CD14-positive monocyte (primary cell): ENCODE data around the gene PSMB10. TPM values are rescaled to one million over a fixed set of nuclear protein-coding genes. Genes with fewer than 3 reads are reported as not detected.

Source experiments
- DNase-seq, 3 donors: peaks; one replicate each; pipeline ENCODE4 v3.0.0-alpha.2; 2011 to 2022
- H2AFZ ChIP-seq: 2 replicates; pipeline ENCODE4 v1.6.0; 2012; ENCODE audit warnings: mild to moderate bottlenecking, low read depth, low read length, inconsistent platforms; ENCODE audit not compliant: insufficient read depth, poor library complexity, severe bottlenecking
- H3K27ac ChIP-seq, 2 donors: 1 replicate in 1 of 2; 2 replicates in 1 of 2; pipeline ENCODE4 v1.5.1; 2012 to 2013; ENCODE audit warnings: low read length in 2 of 2, control low read depth in 1 of 2, inconsistent platforms in 1 of 2, low read depth in 1 of 2, mild to moderate bottlenecking in 1 of 2
- H3K27me3 ChIP-seq, 2 donors: one replicate each; pipeline versions ENCODE4 v1.6.0 to v1.6.1; 2011 to 2013; ENCODE audit warnings: low read length in 2 of 2; ENCODE audit not compliant: control insufficient read depth in 2 of 2, insufficient read depth in 2 of 2
- H3K36me3 ChIP-seq, 2 donors: replicated peaks in 1 of 2; 1 replicate in 1 of 2; 2 replicates in 1 of 2; pipeline versions ENCODE4 v1.5.1 to v1.6.1; 2012 to 2013; ENCODE audit warnings: low read length in 2 of 2, control low read depth in 1 of 2, inconsistent platforms in 1 of 2, mild to moderate bottlenecking in 1 of 2; ENCODE audit not compliant: insufficient read depth in 2 of 2, control insufficient read depth in 1 of 2
- H3K4me1 ChIP-seq, 2 donors: 1 replicate in 1 of 2; 2 replicates in 1 of 2; pipeline versions ENCODE4 v1.5.1 to v1.6.1; 2012 to 2013; ENCODE audit warnings: low read length in 2 of 2, control low read depth in 1 of 2, inconsistent platforms in 1 of 2, mild to moderate bottlenecking in 1 of 2, moderate library complexity in 1 of 2; ENCODE audit not compliant: insufficient read depth in 2 of 2, control insufficient read depth in 1 of 2
- H3K4me2 ChIP-seq: replicated peaks from 2 replicates; pipeline ENCODE3; 2012; ENCODE audit warnings: low read length, moderate library complexity, mild to moderate bottlenecking; ENCODE audit not compliant: poor library complexity, severe bottlenecking; ENCODE audit errors: extremely low read depth
- H3K4me3 ChIP-seq, 3 experiments: fragments of 200-600 bp in 1 of 3; sonication (generic) in 1 of 3; replicated peaks in 1 of 3; 1 replicate in 2 of 3; 2 replicates in 1 of 3; pipeline ENCODE4 v1.5.1; 2011 to 2013; ENCODE audit warnings: low read length in 3 of 3, mild to moderate bottlenecking in 3 of 3, control low read depth in 2 of 3, low read depth in 2 of 3, inconsistent platforms in 1 of 3, moderate library complexity in 1 of 3
- H3K79me2 ChIP-seq: 2 replicates; pipeline ENCODE4 v1.6.0; 2012; ENCODE audit warnings: mild to moderate bottlenecking, control low read depth, inconsistent platforms, low read length, moderate library complexity; ENCODE audit not compliant: insufficient read depth
- H3K9ac ChIP-seq: 2 replicates; pipeline ENCODE4 v1.6.0; 2017; ENCODE audit warnings: low read length, mild to moderate bottlenecking; ENCODE audit not compliant: insufficient read depth, poor library complexity, severe bottlenecking
- H3K9me3 ChIP-seq, 2 donors: replicated peaks in 1 of 2; 1 replicate in 1 of 2; 2 replicates in 1 of 2; pipeline versions ENCODE4 v1.5.1 to v1.6.1; 2012 to 2013; ENCODE audit warnings: low read length in 2 of 2, control low read depth in 1 of 2; ENCODE audit not compliant: control insufficient read depth in 1 of 2, insufficient read depth in 1 of 2
- H4K20me1 ChIP-seq: 2 replicates; pipeline ENCODE4 v1.6.0; 2012; ENCODE audit warnings: mild to moderate bottlenecking, low read length, control low read depth, moderate library complexity; ENCODE audit not compliant: insufficient read depth
- H3K27ac Mint-ChIP-seq, 7 donors: one replicate each; pipeline ENCODE4 v1.8.0; 2020; ENCODE audit warnings: mild to moderate bottlenecking in 7 of 7, mixed read lengths in 7 of 7, moderate library complexity in 6 of 7, inconsistent platforms in 2 of 7
- H3K27me3 Mint-ChIP-seq, 3 donors: one replicate each; pipeline ENCODE4 v1.8.0; 2021 to 2022; ENCODE audit warnings: low read depth in 3 of 3, mild to moderate bottlenecking in 3 of 3, mixed read lengths in 3 of 3, moderate library complexity in 3 of 3, inconsistent platforms in 1 of 3
- H3K36me3 Mint-ChIP-seq, 2 donors: one replicate each; pipeline ENCODE4 v1.8.0; 2020; ENCODE audit warnings: mixed read lengths in 2 of 2, inconsistent platforms in 1 of 2, mild to moderate bottlenecking in 1 of 2
- H3K4me1 Mint-ChIP-seq: one replicate; pipeline ENCODE4 v1.8.0; 2020; ENCODE audit warnings: mild to moderate bottlenecking, mixed read lengths
- H3K4me3 Mint-ChIP-seq, 2 donors: one replicate each; pipeline ENCODE4 v1.8.0; 2020; ENCODE audit warnings: mild to moderate bottlenecking in 2 of 2, mixed read lengths in 2 of 2, moderate library complexity in 1 of 2
- H3K9me3 Mint-ChIP-seq, 7 donors: one replicate each; pipeline ENCODE4 v1.8.0; 2020 to 2022; ENCODE audit warnings: mixed read lengths in 7 of 7, mild to moderate bottlenecking in 6 of 7, moderate library complexity in 6 of 7, inconsistent platforms in 2 of 7
- WGBS: methylation state at CpG from one replicate; pipeline ENCODE4 v1.1.5; 2013; ENCODE audit warnings: missing lambda C conversion rate; ENCODE audit not compliant: insufficient coverage; 5-methylcytosine and 5-hydroxymethylcytosine counted together
- intact Hi-C, 2 donors: fragments of 100-400 bp; cut with micrococcal nuclease; formaldehyde crosslinking; loops; one replicate each; pipeline versions ENCODE4 v1.15.0 to v1.15.1; 2023
- polyA plus RNA-seq, 3 donors: library from polyadenylated mRNA; depleted of rRNA in 1 of 3; unstranded in 2 of 3; stranded (reverse) in 1 of 3; fragments of 300-500 nt in 2 of 3; fragments of >200 nt in 1 of 3; fragmentation: Illumina TruSeq in 2 of 3; gene quantifications; 1 replicate in 2 of 3; 2 replicates in 1 of 3; pipeline ENCODE4 v1.2.3, GENCODE V29; 2012 to 2021
- TF ChIP-seq, protein P1 (sequence below): fragments of 200-600 bp; IDR thresholded peaks from one replicate; pipeline ENCODE4 v1.8.0; 2022; ENCODE audit warnings: antibody characterized with exemption, mild to moderate bottlenecking

Gene PSMB10
- polyA plus RNA-seq, 3 donors, result 158 to 798 (median 609) TPM

DNA sequence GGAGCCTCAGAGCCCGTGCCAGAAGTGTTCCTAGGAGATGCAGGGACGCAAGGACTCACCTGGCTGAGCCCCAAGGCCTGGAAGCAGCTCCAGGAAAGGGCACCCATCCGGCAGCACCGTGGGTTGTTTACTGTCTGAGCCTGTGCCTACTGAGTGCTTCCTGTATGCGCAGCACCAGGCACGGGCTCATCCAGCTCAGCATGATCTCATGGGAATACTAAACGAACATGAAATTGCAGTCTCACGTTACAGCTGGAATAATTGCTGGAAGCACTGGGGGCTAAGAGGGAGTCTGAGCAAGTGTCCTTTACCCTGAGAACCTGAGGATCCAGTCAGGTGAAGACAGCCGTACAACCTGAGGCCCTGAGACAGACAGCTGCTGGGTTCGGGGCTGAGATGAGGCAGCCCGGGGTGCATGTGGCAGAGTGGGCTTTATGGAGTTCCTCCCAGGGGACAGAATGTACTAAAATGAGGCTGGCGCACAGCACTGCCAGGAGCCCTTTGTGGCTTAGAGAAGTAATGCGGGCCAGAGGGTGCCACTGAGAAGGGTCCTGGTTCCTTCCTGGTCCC is 10.4 kb downstream of the PSMB10 start:
- H3K79me2 ChIP-seq, result peaks cover 4% of the 10 kb centered on the region
- WGBS, result 80% methylated on average over 13 of the region's 13 CpGs
- TF ChIP-seq, protein P1, sequence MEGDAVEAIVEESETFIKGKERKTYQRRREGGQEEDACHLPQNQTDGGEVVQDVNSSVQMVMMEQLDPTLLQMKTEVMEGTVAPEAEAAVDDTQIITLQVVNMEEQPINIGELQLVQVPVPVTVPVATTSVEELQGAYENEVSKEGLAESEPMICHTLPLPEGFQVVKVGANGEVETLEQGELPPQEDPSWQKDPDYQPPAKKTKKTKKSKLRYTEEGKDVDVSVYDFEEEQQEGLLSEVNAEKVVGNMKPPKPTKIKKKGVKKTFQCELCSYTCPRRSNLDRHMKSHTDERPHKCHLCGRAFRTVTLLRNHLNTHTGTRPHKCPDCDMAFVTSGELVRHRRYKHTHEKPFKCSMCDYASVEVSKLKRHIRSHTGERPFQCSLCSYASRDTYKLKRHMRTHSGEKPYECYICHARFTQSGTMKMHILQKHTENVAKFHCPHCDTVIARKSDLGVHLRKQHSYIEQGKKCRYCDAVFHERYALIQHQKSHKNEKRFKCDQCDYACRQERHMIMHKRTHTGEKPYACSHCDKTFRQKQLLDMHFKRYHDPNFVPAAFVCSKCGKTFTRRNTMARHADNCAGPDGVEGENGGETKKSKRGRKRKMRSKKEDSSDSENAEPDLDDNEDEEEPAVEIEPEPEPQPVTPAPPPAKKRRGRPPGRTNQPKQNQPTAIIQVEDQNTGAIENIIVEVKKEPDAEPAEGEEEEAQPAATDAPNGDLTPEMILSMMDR, result no peak

DNA sequence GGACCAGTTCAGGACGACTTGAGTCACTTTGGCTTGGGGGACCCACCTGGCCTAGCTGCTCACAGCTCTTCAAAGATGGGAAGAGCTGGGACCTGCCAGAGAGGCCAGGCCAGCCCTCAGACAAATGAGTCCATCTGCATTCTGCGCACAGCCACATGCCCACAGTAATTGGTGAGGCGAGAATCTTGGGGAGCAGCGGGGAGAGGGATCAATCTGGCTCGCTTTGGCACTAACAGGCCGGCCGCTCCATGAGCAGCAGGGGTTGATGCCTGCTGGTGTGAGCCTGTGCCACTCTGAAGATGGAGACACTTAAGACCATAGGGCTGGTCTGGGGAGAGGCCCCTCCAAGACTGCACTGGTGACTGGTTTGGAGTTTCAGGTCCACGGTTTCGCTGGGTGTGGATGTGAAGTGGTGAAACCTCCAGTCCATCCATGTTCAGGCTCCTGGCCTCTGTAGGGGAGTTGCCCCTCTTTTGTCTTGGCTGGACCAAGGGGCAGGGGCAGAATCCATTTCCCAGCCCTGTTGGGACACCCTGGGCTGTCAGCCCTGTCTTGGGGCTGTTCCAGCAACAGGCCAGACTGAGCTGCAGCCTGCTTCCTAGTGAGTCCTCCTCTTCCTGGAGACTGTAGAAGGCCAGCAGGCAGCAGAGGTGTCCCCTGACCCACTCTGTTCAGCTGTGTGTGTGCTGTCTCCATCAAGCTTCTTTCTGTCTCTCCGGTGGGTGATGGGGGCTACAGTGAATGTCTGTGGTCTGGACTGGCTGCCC is 12.3 kb downstream of the PSMB10 start:
- Histone ChIP-seq H3K9ac (no peak overlapping the region), H3K36me3 (peaks cover 44 to 81% of the 10 kb centered on the region in 2 donors), H3K4me3 (no peak overlapping the region), H3K4me1 (no peaks in the 10 kb centered on the region), H2AFZ (no peak overlapping the region), H3K9me3 (no peaks in the 10 kb centered on the region), H4K20me1 (peaks cover 93% of the 10 kb centered on the region), H3K27ac (no peak overlapping the region), H3K27me3 (no peaks in the 10 kb centered on the region), H3K79me2 (peaks cover 17% of the 10 kb centered on the region), H3K4me2 (no peak overlapping the region)
- DNase-seq, result no peak
- Mint-ChIP-seq H3K27ac (peak overlapping the region in 4 of 7 donors; percentile 2 to 45 (median 32)), H3K4me1 (no peaks in the 10 kb centered on the region), H3K36me3 (peaks cover 35 to 64% of the 10 kb centered on the region in 2 donors), H3K27me3 (peaks cover 0 to 2% (median 0%) of the 10 kb centered on the region in 3 donors), H3K4me3 (no peak overlapping the region), H3K9me3 (no peaks in the 10 kb centered on the region)
- 97% methylated on average over 10 of the region's 10 CpGs for WGBS
- TF ChIP-seq, protein P1, result no peak
- intact Hi-C loops, result no loop called here

More for the DNA sequence above, 10.4 kb downstream of the PSMB10 start:
- H3K27ac ChIP-seq, result peak overlapping the region in 1 of 2 donors; percentile 20
- no peaks in the 10 kb centered on the region for H3K9me3 ChIP-seq
- H3K4me2 ChIP-seq, result no peak overlapping the region
- no peaks in the 10 kb centered on the region for H3K4me1 ChIP-seq
- no peak for DNase-seq
- H4K20me1 ChIP-seq, result peaks cover 94% of the 10 kb centered on the region
- H3K9me3 Mint-ChIP-seq, result no peaks in the 10 kb centered on the region
- peaks cover 0 to 2% (median 0%) of the 10 kb centered on the region in 3 donors for H3K27me3 Mint-ChIP-seq
- no peaks in the 10 kb centered on the region for H3K27me3 ChIP-seq
- no peak overlapping the region for H2AFZ ChIP-seq
- peak overlapping the region in 2 of 7 donors; percentile 42 to 64 for H3K27ac Mint-ChIP-seq
- H3K4me1 Mint-ChIP-seq, result no peaks in the 10 kb centered on the region
- peaks cover 55 to 89% of the 10 kb centered on the region in 2 donors for H3K36me3 ChIP-seq
- peaks cover 40 to 71% of the 10 kb centered on the region in 2 donors for H3K36me3 Mint-ChIP-seq
- intact Hi-C loops, result loop anchor here in 1 of 2 donors (5.0 kb wide), 2 partner anchors 109 to 254 kb away; no protein-coding TSS in a partner anchor
- no peak overlapping the region for H3K4me3 ChIP-seq
- no peak overlapping the region for H3K9ac ChIP-seq
- no peak overlapping the region for H3K4me3 Mint-ChIP-seq
